ENCODE results near the gene RPAIN.

RPAIN gene, protein sequence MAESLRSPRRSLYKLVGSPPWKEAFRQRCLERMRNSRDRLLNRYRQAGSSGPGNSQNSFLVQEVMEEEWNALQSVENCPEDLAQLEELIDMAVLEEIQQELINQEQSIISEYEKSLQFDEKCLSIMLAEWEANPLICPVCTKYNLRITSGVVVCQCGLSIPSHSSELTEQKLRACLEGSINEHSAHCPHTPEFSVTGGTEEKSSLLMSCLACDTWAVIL

DNA sequence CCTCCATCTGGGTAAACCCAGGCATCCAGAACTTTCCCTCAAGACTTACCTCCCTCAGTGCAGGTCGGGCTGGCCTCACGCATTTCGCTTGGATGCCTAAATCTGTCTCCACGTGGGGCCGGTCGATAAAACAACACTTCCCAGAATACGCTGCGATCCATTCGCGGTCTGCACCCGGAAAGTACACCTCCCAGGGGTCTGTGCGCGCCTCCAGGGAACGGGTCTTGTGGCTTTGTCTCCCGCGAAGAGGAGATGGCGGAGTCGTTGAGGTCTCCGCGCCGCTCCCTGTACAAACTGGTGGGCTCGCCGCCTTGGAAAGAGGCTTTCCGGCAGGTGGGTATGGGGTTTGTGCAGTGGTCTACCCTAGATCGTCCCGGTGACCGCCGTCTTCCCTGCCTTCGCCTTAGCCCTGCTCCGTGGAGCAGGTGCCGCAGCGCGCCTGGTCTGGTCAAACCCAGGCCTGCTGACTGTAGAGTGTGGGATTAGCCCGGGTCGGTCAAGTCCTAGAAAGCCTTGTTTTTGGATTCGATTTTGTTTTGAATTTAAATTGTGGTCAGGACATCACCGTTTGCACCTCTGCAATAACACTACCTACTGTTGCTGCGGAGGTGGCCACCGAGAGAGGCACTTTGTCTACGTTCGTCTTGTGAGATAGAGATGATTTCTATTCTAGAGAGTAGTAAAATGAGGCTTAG is at the start of gene RPAIN:
Gene RPAIN (plus strand): TSS at position 224 of the 695 bp plus-strand sequence. CDS start 29 bp downstream, at position 253.
- no peak for FAIRE-seq

DNA sequence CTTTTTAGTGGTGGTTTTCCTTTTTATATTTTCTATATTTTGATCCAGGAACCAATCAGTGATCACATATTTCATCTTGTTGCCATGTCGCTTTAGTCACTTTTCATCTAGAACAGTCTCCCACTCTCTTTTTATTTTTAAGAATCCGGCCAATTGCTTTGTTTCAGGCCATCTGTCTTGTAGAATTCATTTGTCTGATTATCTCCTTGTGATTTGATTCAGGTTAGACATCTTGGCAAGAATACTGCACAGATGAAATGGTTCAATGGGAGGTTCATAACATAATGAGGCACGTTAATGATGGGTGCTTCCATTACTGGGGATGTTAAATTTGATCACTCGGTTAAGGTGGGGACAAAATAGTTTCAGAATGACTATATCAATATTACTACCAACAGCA is 49.6 kb upstream of the RPAIN start:
- FAIRE-seq = no peak

DNA sequence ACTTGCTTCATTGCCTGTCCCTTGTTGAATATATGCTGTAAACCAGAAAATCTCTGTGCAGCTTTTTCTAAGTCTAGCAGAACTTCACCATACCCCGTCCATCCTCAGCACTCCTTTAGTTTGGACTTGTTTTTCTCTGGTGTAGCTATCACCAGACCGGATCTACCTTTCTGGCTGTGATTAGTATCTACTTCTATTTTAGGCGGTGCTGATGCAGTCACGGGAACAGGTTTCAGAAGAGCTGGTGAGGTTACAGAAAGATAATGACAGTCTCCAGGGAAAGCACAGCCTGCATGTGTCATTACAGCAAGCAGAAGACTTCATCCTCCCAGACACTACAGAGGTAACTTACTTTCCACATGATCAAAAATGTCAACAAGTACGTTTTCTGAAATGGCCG is 46.9 kb upstream of the RPAIN start:
- peak; percentile 88 for FAIRE-seq

DNA sequence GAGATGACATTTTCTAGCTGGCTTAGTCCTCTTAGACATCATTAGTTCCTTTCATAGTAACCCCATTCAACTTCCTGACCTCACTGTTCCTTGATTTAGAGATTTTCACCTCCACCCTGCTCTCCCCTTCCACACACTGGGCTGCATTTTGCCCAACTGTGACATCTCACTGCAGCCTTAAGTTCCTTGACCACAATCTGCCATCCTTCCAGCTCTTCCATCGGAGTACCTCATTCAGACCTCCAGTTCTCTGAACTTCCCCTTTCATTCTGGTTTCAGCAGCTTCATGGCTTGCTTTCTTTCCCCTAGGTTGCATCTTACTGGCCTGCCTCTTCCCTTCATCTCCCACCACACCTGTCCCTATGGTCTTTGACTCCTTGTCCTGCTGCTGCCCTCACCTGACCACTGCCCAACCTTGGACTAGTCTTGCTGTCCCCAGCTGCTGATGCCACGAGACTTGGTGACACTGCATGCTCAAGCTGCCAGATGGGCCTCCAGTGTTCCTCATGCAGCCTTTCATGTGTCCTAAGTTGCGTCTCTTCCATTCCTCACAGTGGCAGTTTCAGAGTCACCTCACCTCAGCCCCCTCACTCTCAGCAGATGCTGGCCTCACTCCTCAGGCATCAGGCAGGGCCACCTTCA is 41.3 kb upstream of the RPAIN start:
- FAIRE-seq = no peak

DNA sequence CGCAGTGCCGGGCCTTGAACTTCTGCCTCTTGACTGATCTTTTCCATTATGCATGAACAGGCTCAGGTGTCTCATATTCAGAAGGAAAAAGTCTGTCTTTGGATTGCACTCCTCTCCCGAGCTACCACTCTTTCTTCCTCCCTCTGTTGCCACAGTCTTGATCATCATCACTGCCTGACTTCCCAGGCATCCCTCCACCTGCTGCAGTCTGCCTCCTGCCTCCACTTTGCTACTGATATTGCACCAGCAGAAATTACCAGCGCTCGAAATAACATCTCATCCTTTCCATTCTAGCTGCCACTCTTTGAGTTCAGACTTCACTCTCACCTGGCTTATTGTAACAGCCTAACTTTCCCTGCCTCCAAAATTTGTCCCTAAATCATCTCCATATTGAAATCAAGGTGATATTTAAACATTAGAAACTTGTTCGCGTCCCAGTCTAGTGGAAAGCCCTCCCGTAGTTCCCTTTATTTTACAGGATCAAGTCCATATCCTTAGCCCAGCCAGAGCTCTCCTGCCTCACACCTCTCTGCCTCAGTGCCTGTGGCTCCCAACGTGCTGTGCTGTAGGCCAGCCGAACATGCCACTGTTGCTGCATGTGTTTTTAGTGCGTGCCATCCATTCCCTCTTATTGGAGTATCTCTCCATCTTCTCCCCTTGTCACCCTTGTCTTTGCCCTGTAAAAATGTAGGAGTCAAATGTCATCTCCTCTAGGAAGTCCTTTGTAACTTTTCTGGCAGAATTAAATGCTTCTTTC is 40.5 kb upstream of the RPAIN start:
- FAIRE-seq = no peak

DNA sequence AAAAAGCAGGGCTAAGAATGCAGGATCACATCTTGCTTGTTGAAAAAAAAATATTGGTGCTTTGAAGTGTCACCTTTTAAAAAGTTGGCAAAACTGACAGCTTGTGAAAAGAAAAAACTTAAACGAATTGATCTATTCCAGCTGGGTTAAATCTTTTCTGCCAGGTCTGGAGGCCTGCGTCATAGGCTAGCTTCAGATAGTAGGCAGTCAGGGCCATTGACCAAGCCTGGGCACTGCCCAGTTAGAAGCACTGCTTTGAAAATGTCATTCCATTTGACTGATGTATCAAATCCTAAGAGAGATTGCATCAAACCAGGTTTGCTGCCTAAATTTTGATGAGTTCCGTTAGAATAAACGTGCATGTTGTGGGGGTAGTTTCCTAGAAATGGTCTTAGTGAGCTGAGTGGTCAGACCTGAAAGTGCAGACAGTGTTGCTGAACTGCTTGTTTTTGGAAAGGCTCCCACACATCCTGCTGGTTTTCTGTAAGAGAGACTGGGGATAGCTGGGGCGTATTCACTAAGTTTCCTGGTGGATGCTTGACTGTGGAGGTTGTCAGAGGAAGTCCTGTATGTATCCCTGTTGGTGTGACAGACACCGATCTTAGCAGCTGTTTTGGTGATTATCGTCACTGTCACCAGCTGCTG is 39.4 kb upstream of the RPAIN start:
- no peak for FAIRE-seq

DNA sequence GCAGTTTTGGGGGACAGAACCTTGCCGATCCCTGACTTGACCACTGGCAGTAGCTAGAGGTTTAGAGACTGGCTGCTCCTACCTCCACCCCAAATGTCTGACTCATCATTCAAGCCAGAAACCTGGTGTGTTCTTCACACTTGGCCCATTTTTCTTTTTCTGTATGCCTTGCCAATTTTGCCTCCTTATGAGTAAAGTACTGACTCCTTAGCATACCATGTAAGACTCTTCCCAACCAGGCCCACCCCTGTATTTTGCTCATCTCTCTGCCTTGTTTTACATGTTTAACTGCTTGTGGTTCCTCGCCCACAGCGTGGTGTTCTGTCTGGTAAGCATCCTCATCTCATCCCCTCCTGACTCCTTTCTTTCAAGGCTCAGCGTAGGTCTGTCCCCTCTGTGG is 38.4 kb upstream of the RPAIN start:
- no peak for FAIRE-seq

DNA sequence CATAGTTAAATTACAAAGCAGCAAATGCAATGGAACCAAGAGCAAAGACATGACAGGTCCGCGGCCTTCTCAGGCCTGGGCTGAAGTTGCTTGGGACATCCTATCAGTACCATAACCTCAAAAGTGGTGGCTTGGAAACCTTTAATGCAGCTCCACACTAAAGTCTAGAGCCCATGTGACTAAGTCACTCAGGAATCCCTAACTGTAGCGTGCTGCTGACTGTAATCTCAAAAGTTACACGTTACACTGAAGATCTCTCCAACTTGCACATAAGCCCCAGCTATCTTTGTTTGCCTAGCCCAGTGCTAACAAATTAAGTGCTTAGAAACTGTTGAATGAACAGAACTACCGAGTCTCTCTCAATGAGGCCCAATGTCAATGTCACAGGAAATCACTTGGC is 28.3 kb upstream of the RPAIN start:
- FAIRE-seq = no peak

DNA sequence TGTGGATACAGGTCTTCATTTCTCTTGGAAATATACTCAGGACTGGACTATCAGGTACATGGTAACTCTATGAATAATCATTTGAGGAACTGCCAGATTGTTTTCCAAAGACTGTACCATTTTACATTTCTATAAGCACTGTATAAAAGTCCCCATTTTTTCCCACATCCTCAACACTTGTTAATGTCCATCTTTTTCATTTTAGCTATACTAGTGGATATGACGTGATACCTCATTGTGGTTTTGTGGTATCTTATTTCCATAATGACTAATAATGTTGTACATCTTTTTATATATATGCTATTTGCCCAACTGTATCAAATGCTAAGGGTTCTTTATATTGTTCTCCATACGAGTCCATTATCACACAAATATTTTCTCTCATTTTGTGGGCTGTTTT is 23.4 kb upstream of the RPAIN start:
- no peak for FAIRE-seq

DNA sequence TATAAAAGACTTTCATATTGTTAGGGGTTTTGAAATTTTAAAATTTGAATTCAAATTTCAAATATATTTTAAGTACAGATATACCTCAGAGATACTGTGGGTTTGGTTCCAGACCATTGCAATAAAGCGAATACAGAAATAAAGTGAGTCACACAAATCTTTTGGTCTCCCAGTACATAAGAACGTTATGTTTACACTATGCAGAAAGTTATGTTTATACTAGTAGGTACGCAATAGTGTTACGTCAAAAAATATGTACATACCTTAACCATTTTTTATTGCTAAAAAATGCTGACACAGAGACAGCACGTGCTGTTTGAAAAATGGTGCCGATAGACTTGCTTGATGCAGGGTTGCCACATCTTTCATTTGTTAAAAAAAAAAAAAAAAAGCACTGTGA is 20.2 kb upstream of the RPAIN start:
- no peak for FAIRE-seq

DNA sequence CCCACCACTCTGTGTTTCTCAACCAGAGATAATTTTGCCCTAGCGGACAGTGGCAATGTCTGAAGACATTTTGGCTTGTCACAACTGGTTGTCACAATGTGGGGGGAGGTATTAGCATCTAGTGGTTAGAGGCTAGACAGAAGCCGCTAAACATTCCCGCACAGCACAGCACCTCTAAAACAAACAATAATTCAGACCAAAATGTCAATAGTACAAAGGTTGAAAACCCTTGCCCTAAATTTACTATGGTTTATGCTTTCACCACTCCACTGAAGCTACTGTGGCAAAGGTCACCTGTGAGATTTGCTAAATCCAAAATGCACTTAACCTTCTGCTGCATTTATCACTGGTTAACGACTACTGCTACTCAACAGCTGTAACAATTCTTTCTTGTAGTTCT is 14.6 kb upstream of the RPAIN start:
- no peak for FAIRE-seq

DNA sequence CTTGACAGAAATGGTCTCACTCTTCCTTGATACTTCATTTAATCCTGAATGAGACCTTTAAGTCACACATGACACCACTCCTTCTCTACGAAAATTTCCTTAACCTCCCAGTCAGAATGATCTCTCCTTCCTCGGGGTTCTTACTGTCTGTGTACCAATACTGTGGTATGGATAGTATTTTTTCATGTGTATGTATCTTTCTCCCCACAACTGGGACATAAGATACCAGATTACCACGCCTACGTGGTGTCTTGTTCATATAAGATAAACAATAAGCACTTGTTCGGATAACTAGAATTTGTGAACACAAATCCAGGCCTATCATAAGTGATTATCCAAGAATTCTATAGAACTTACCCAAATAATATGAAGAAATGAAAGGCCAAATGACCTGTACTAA is 11.8 kb upstream of the RPAIN start:
- FAIRE-seq = no peak

DNA sequence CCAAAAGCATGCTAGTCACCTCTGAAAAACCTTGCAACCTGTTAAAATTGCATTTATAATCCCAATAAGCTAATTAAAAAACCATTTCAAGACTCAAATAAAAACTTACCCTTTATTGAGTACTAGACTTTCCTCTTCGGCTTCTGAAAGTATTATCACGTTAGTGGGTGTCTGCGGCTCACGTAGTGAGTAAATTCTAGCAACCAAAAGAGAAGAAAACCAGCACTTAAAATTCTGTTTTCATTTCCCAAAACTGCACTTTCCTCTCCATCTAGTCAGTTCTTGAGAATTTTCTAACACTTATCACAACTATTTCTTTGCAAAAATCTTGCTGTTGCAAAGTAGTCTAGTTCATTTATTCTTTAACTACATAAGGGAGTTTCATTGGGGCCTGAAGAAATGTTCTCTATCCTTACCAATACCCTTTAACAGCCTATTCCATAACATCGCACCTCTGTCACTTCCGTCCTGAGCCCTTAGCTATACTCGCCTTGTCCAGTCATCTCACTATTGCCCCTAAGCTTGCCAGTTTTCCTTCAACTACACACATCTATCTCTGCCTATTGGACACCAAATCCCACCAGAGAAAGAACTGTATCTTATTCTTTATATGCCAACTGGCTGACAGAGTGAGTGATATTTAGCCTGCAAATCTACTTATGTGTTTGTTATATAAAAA is 9.2 kb upstream of the RPAIN start:
- FAIRE-seq = no peak

DNA sequence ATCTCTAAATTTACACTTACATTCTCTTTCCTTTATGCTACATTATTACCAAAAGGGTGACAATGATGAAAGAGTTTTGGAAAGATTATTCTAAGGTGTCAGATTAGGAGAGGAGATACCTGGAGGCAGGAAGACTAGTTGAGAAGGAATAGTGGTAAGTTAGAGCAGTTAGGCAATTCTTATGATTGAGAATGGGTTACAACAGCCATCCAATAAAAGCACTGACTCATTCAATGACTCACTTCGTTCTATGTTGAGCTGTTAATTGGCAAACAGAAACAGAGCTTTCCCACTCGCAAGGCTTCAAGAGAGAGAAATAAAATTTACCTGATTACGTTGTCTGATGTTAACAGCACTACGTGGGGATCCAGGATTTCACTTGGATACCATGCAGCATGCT is 6.3 kb upstream of the RPAIN start:
- no peak for FAIRE-seq

DNA sequence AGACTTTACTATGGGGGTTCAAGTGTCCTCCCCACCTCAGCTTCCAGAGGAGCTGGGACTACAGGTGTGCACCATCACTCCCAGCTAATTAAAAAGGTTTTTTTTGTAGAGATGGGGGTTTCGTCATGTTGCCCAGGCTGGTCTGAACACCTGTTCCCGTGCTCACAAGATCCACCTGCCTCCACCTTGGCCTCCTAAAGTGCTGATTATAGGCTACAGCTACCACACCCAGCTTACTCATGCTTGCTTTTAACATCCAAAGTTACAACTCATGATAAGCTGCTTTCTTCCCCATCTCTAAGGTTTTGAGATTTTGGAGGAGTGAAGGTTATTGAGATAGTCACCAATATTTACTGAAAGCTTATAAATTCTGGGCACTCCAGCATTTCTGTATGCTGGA is 3.1 kb upstream of the RPAIN start:
- no peak for FAIRE-seq

DNA sequence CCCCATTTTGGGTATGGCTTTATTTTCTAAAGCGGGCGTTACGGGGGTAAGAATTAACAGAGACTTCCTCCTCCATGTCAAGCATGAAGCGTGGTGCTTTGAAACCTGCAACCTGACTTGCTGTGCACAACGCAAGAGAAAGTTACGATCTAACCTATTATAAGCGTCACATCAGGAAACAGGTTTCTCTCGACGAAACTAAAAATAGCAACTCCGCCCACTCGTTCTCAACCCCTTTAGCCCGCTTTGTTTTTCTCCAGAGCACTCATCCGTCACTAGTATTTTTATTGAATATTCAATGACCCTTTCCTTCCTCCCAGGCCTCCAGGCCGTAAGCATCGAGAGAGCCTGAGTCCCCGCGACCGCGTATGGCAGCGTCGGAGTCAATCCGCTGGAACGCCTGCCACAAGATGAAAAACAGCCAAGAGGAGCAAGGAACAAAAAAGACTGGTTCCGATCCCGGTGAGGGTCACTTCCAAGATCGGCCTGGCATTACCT is 1.1 kb upstream of the RPAIN start:
- no peak for FAIRE-seq

DNA sequence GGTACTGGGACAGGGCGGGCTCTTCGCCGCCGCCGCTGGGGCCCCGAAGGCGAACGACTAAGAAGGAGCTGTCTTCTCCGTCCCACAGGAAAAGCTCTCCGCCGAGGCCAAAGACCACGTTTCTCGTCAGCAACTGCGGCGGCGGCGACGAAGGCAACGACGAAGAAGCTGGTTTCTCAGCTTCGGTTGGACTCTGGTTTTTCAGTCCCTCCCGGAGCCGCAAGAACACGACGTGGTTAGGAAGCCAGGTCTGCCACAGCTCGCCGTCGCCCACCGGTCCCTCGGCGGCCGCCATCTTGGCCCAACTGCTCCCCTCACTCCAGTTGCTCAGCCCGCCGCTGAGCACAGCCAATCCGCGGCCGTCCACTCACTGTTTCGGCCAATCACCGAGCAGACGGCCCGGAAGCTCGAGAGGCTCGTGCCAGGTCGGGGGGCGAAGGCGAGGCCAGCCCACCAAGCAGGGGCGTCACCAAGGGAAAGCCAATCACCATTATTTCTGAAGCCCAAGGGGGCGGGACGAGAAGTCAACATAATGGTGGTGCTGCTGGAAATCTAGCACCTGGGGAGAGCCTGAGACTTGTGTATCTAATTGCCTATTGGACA is 525 bp upstream of the RPAIN start, which contains the start of gene NUP88:
Gene NUP88 (minus strand): TSS at position 307 of the 603 bp plus-strand sequence. CDS start 12 bp downstream, at position 295.
- no peak for FAIRE-seq

DNA sequence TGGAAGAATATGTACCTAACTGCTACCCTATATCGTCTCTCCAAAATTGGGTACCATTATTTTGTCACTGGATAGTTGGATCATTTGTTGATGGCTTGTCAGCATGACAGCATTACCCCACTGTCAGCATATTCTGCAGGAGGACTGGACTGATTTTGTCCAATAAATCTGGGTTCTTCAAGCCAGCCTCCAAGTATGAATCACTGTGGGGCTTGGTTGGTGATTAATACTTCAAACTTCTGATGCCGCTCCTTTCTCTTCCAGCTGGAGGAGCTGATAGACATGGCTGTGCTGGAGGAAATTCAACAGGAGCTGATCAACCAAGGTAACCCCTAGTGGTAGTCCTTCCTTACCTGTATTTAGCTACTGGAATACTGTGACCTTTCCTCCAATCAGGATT is 2.5 kb downstream of the RPAIN start:
- FAIRE-seq = no peak

DNA sequence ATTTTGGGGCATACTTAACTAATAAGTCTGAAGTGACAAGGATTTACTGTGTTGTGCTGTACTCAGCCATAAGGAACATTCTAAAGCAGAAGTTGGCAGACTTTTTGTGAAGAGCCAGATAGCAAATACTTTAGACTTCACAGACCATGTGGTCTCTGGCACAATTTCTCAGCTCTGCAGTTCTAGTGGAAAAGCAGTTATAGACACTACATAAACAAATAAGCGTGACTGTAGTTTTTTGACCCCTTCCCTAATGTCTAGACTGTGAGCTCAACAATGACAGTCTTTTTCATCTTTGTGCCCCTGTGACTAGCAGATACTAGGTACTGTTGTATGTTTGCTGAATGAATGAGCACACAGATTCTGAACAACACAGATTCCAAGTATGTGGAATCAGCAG is 4.9 kb downstream of the RPAIN start:
- FAIRE-seq = no peak

DNA sequence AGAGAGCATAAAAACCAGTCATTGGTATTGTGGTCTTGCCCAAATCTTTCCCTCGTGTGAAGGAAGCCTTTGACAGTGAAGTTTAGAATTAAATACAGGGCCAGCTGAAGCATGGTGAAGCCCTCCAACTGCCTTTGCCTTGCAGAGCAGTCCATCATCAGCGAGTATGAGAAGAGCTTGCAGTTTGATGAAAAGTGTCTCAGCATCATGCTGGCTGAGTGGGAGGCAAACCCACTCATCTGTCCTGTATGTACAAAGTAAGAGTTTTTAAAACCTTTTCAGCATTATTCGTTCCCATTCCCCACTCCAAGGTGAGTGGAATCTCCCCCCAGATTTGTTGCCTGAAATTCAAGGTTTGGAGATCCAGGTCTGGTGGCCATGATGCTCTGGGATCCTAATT is 5.8 kb downstream of the RPAIN start:
- FAIRE-seq = no peak

DNA sequence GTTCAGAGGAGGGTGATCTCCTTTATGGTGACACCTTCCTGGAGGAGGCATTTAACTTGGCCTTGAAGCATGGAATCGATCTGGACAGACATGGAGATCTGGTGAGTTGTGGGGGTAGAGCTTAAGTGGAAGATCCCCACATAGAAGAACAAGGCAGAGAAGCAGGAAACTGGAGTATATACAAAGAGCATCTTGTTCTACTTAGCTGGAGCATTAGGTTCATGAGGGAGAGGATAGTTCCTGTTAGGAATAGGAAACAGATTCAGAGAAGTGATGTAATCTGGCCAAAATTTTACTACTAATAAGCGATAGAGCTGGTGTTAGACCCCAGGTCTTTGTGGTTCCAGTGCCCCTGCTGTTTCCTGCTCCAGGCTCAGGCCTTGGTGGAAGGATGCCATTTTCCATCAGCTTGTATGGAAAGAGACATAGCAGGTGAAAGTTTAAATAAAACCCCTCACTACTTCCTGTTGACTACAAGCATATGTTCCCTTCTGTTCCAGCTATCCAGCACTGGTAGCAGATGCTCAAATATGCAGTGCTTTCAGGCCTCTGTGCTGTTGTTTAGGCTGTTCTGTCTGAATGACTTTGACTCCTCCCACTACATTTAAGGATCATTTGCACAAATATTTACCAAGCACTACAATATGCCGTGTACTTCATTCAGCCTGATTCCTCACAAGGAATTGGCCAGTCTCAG is 9.4 kb downstream of the RPAIN start:
- no peak for FAIRE-seq
